NCI-H510A (cell line): ENCODE measurements around the gene REXO1.

Experiments used
- DNase-seq: peaks from one replicate; lab custom pipeline; 2025; lab: John Stamatoyannopoulos, UW

Gene REXO1

DNA sequence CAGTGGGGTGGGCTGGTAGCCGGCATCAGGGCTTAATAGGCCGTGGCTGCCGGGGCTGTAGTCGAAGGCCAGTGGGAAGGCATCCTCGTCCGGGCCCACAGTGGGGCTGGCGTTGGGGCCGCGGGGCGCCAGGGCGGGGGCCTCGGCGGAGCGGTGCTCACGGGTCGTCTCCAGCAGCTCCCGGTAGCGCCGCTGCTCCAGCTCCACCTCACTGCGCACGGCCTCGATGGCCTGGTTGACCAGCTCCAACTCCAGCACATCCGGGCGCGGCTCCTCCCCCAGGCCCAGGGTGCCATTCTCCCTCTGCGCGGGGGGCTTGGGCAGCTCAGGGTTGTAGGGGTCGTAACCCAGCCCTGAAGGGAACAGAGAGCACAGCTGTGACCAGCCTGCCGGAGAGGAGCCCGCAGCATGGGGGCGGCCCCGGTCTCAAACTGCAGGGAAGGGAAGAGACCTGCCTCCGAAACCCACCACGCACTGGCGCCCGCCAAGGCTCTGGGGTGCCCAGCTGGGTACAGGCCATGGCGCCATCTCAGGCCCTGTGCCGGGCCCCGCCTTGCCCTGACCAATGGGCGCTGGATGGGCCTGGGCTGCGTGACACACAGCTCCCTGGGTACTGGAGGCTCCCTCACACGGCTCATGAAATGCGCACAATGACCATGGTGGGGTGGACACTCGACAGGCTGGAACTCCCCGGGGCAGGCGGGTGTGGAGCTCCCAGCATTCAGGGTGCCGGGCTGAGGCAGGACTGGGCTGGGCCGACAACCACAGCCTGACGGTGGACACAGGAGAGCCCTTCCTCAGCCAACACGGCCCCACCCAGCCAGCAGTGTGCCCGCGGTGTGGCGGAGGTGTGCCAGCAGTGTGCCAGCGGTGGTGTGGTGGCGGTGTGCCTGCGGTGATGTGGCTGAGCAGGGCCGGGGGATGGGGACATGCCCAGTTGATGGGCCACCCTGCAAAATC, 19.7 kb downstream of the REXO1 start:
- DNase-seq: no peak

DNA sequence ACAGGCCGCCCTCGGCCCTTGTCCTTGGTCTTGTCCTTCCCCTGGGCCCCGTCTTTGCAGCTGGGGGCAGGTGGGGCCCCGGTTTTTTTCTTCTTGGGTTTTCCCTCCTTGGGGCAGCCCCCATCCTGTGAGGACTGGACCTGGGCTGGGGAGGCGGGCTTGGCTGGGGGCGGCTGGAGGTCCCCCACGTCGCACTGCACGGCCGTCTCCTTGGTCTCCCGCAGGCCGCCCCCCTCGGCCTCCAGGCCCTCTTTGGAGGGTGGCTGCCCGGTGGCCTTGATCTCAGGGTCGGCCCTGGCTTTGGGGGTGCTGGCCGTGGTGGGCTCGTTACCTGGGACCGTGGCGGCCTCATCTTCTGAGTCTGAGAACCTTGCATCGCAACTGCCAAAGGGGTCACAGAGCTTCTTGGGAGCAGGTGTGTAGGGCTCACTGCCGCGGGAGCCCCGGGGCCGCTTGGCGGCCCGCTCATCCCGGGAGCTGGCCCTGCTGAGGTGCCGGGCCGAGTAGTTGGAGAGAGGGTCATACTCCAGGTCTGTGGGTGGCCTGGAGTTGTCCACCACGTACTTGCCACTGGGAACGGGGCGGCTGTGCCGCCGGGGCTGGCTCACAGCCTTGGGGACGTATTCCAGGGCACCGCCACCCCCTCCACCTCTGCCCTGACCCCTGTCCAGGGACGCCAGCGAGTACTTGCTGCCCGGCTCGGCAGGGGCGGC, 20.6 kb downstream of the REXO1 start:
- no peak for DNase-seq

DNA sequence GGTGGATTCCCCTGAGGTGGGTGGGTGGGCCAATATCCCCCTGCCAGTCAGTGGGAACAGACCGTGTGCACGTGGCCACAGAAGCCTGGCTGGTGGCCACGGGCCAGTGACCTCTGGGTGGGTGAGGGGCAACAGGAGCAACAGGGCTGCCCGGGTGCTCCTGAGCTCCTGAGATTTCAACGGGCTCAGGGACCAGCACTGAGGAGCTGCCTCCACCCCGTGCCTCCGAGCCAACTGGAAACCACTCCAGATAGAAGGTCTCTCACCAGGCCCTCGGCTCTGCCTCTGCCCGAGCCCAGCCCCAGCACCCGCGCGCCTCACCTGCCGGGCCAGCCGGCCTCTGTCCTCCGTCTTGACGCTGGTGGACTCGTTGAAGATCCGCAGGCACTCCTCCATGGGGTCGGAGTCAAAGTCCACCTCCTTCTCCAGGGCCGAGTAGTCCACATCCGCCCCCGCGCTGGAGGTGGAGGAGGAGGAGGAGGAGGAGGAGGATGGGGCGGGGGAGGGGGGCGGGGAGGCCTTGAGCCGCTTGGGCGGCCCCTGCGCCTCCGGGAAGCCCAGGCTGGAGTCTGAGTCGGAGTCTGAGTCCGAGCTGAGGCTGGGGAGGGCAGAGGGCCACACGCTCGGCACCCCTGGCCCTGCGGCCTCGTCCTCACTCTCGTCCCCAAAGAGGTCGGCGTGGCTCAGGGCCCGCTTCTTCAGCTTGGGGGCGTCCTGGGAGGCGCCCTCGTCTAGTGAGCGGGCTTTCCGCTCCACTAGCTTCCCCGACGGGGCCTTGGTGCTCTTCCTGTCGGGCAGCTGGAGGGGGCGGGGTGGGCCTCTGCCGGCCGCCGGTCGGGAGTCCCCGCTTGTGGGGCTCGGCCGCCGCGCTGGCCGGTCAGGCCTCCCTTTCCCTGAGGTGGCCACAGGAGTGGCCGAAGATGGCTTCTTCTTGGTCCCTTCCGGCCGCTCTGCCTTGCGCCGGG, 21.4 kb downstream of the REXO1 start:
- DNase-seq: no peak

DNA sequence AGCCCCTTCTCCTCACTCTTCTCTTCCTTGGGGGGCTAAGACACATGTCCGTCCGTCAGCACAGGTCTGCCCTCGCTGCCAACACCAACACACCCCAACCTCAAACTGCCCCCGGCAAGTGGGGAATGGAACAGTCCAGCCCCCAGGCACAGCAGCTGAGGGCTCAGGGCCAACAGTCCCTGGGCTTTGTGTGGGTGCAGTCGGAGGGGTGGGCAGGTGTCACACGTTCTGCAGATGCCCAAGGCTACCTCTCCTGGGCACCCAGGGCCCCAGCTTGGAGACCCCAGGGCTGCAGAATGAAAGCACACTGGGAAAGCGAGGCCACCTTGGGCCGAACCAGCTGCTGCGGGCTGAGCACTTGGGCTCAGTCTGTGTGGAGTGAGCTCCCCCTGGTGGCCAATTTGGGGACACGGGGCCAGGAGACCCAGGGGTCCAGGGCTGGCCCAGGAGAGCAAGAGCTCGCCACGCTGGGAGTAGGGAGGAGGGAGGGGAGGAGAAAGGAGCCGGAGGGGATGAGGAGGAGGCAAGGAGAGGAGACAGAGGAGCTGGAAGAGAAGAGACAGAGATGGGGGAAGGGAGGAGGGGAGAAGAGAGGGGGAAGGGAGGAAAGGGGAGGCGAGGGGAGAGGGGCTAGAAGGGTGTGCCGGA, 22.2 kb downstream of the REXO1 start:
- DNase-seq: peak; percentile 29

DNA sequence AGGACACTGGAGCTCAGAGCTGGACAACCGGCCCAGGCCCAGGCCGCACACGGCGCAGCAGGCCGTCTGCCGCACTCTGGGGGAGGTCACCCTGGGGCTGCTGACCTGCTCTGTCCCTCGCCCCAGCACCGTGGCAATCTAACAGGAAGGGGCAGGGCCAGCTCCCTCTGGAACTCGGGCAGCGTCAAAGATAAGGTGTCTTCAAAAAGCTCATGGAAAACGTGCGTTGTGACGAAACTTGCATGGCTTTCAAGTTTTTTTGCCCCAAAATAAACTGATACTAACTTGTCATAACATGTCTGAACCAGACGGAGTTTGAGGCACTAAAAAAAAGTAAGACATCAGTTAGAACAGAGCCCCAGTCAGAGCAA, 24.0 kb downstream of the REXO1 start:
- no peak for DNase-seq

DNA sequence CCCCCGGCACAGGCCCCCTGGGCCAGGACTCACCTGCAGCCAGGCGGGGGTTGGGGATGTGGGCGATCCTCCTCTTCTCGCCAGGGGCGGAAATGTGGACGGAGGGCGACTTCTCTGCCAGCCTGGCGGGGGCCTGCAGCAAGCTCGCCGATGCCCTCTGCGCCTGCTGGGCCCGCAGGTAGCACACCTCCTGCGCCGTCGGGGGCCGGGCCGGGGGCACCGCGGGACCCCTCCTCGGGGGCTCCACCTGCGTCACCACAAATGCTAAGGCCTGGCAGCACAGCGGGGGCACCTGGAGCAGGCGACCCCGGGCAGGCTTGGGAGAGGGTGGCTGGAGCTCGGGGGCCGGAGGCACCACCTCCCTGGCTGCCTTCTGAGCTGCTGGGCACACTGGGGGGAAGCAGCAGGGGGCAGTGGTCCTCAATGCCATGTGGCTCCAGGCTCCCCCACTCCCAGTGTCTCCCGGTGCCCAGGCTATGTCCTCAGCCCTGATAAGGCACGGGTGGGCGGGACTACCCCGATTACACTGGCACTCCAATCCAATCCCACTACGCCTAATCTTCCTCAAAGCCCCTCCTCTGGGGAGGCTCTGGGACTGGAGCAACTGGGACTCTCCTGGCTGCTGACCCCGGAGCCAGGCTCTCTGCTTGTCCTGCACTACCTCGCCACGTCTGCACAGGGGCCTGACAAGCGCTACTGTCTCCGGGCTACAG, 24.6 kb downstream of the REXO1 start:
- no peak for DNase-seq

DNA sequence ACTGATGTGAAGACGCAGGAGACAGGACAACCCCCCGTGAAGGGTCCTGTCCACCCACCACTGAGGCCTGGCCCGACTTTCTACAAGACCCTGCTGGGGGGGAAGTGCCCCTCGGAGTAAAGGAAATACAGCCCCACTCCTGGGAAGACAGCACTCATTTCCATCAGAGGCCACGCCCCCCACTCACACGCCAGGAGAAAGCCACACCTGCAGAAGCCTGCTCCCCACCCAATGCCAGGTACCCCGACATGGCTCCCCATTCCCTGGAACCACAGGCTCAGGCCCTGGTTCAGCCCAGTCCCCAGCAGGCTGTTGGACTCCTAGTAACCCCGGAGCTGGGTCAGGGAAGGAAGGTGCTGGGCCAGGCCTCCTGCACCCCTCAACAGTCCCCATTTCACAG, 25.3 kb downstream of the REXO1 start:
- DNase-seq: no peak

DNA sequence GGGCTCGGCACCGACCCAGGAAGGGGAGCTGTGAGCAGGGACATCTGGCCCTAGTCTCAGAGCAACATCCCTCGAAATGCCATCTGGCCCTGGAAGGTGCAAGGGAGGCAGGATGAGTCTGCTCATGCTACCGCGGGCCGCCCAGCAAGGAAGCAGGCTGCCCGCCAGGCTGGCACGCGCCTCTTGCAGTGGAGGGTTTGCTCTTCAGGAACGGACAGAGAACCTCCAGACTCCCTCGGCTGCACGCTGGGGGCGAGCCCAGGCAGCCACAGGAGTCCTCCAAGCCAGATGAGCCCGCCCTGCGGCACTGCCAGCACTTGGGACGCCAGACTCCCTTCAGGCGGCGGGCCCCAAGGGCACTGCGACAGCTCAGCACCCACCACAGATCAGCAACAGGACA, 26.1 kb downstream of the REXO1 start:
- DNase-seq: no peak

DNA sequence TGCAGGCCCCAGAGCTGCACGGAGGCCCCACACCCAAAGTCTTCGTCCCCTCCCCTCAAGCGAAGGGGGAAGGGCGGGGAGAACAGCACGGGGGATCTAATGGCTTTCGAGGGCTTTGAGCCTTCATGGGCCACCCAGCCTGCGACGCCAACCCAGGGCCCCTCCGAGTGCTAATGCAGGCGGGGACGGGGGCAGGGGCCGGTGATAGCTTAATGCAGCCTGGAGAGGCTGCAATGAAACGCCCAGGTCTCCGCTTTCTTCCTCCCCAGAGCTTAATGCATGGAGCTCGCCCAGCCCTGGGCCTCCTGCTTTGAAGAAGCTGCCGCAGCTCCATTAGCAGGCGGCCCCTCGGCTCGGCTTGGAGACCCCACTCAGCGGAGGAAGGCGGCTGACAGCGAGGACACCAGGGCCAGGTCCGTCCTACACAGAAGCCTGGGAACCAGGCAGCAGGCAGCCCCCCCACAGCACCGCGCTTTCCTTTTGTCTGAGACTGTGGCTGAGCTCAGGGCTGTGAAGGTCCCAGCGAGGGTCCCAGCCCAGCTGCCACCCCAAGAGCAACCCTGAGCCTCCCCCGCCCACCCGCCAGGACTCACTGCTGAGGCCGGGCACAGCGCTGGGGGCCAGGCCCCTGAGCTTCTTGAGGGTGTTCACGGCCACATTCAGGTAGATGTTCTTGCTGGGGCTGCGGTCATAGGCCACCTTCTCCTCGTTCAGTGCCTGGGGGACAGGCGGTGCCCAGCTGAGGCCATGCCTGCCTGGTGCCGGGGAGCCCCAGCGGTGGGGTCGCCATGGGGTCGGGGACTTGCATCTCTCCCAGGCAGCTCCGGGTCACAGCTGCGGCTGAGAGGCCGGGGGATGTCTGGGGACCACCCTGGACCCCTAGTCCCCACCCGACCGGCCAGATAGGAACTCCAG, 28.7 kb downstream of the REXO1 start:
- no peak for DNase-seq

DNA sequence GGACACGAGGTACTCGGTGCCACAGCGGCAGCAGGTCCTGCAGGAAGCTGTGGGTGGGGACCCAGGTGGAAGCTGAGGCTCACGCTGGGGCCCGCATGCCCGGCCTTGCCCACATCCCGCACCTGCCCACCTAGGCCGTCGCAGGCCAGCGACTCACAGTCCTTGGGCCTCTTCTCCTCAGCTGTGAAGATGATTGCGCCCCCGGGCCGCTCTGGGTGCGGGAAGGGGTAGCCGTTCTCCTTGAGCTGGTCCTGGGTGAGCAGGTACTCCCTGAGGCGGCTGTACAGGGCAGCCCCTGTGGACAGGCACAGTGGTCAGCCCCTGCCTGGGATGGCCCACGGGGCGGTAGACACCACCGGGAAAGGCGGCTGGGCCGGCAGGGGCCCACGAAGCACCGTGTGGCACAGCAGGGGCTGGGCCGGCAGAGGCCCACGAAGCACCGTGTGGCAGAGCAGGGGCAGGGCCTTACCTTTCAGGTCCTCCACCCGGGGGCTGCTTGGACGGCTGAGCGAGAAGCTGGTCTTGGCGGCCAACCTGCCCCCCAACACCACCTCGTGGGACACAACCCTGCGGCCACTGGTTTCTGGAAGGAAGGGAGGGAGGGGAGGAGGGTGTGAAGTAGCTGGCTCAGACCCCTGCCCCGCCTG, 29.6 kb downstream of the REXO1 start:
- no peak for DNase-seq

DNA sequence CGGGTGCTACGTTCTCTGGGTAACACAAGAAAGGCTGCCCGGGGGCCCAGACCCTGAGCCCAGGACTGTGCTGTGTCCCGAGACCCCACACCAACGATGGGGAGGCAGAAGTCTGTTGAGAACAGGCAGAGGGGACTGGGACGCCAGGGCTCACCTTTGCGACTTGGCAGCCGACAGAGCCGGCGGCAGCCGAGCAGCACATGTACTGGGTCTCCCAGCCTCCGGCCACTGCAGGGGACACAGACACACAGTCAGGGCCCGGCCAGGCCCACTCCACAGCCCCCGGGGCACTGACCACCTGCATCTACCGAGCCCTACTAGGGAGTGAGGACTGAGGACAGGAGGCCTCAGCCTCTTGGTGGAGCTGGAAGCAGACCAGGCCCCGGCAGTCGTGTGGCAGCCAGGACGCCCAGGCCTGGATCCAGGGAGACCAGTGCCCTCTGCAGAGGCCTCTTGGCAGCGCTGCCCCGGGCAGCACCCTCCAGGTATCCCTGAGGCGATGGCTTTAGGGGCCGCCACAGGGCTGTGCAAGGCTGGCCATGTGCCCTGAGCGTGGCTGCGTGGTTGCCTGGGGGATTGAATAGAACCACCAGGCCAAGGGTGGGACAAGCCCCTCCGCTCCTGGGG, 30.6 kb downstream of the REXO1 start:
- DNase-seq: no peak

DNA sequence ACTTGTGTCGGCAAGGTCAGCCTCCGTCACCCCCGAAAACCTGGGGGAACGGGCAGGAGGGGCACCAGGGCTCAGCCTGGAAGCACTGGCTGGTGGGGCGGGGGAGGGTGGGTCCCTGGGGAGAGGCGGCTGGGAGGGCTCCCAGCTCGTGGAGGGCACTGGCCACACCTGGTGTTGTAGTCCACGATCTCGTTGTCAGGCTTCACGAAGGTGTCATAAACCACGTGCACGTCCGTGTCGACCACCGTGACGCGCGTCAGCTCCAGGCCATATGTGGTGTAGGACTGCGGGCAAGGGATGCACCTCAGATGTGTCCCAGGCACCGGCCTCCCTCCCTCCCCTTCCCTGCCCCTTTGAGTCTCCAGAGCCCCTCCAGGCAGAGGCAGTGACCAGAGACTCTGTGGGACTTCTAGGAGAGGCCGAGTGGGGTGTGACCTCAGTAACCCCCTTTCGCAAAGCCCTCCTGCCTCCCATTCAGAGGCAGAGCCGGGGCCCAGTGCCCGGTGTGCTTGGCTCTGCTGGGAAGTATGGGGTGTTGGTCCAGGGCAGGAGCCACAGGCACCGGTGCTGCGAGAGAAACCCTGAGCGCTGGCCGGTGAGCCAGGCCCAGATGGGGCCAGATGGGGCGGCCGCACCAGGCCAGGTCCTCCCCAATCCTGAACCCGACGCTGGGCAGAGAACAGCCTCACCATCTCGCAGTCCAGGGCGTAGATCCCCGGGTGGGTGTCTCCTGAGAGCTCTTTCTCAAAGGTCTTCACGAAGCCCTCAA, 31.6 kb downstream of the REXO1 start:
- no peak for DNase-seq

DNA sequence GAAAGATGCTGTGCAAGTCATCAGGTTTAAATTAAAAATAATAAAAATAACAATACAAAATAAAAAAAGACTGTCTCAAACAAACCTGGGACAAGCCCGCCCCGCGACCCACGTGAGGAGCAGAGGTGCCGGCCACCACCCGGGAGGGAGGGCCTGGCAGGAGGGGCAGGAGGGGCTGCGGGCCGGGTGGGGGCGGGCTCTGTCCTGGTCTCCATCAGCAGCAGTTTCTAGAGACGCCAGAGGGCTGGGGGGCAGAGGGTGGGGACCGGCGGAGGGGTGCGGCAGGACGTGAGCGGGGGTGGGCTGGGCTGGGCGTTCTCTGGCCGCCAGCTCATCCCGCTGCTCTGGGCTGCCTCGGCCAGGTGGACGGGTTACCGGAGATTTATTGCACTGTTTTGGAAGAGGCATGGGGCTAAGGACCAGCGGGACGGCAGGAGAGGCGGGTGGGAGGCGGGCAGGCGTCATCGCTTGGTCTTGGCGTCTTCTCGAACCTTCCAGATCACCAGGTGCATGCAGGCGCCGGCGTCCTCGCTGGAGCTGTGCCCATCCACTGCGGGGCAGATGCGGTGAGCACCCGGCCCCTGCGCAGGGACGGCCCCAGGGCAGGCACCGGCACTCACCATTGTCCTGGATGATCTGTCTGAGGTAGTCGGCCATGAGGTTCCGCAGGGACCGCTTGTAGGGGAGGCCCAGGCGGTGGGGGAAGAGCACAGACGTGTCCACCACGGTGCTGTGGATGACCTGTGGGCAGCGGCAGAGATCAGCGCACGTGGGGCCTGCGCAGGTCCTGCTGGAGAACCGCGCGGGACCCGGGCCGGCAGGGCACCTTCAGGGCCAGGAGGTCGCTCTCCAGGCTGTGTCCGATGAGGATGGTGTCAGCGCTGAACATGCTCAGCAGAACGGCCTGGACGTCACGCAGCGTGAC, 32.4 kb downstream of the REXO1 start:
- no peak for DNase-seq

DNA sequence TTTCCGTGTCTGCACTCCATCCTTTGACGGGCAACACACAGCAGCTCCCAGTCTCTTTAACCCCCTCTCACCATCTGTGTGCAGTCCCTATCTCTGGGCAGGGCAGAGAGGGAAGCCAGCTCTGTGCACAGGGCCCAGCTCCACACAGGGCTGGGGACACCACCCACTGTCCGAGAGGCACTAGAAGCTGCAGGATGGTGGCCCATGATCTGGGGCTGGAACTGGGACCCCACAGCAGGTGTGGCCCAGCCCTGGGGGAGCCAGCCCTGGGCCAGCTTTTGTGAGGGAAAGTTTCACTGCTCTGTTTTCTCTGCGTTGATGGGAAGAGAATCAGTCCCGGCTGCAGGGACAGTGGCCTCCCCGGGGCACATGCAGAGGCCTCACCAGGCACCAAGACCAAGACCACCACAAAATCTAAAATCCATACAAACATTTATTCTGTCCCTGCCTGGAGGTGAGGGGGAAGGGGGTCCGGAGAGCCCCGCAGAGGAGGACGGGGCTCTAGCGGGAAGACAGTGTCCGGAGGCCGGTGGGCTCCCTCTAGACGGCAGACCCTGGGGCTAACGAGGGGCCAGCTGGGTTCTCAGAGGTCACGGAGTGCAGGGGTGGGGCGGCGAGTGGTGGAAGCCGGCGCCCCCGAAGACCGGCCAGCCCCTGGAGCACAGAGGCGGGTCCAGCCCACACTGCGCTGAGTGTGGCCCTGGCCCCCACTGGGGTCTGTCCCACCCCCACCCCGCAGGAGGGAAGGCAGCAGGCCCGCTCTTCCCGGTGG, 33.3 kb downstream of the REXO1 start:
- DNase-seq: no peak

DNA sequence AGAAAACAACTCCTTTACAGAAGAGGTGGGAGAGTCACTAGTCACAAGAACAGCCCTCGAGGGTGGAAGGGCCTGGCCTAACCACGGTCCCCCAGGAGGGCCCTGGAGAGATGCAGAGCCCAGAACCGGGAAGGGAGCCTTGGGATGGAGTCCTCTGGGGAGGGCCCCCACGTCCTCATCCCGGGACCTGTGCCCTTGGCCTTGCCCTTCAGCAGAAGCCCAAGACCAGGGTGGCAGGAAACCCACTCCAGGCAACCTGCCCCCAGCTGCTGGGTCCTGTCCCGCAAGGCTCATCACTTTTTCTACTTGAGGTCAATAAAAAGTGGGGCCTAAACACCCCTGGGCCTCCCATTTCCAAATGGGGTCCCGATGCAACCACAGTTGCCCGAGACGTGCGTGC, 33.9 kb downstream of the REXO1 start:
- DNase-seq: no peak
